Fibroblast of lung (primary cell): ENCODE data around the gene TYSND1. TPM values are rescaled to one million over a fixed set of nuclear protein-coding genes. Genes with fewer than 3 reads are reported as not detected.

Source experiments
- DNase-seq, 2 donors: peaks; one replicate each; pipeline versions ENCODE4 v3.0.0 to v3.0.0-alpha.2; 2010; ENCODE audit warnings: low read depth in 2 of 2
- H2AFZ ChIP-seq: 2 replicates; pipeline ENCODE4 v1.5.1; 2012; ENCODE audit warnings: low read length, control low read depth, inconsistent platforms
- H3K27ac ChIP-seq: 2 replicates; pipeline ENCODE4 v1.5.1; 2011; ENCODE audit warnings: low read length, control low read depth; ENCODE audit not compliant: insufficient read depth
- H3K27me3 ChIP-seq: 2 replicates; pipeline ENCODE4 v1.5.1; 2011; ENCODE audit warnings: mild to moderate bottlenecking, low read length; ENCODE audit not compliant: control insufficient read depth, insufficient read depth
- H3K36me3 ChIP-seq: 2 replicates; pipeline ENCODE4 v1.5.1; 2011; ENCODE audit warnings: low read length; ENCODE audit not compliant: control insufficient read depth, insufficient read depth
- H3K4me1 ChIP-seq: 2 replicates; pipeline ENCODE4 v1.5.1; 2011; ENCODE audit warnings: low read length; ENCODE audit not compliant: control insufficient read depth, insufficient read depth; ENCODE audit errors: extremely low read depth
- H3K4me2 ChIP-seq: 2 replicates; pipeline ENCODE4 v1.5.1; 2011; ENCODE audit warnings: low read length, control low read depth; ENCODE audit not compliant: insufficient read depth; ENCODE audit errors: extremely low read depth
- H3K4me3 ChIP-seq, 4 experiments: fragments of 200-600 bp in 1 of 4; sonication (generic) in 1 of 4; replicated peaks in 1 of 4; 2 replicates each; pipeline ENCODE4 v1.5.1; 2011 to 2016; ENCODE audit warnings: low read length in 4 of 4, low read depth in 3 of 4, mild to moderate bottlenecking in 3 of 4, control low read depth in 2 of 4, inconsistent platforms in 1 of 4, mixed read lengths in 1 of 4; ENCODE audit not compliant: insufficient read depth in 1 of 4; ENCODE audit errors: control extremely low read depth in 1 of 4
- H3K79me2 ChIP-seq: 2 replicates; pipeline ENCODE4 v1.5.1; 2012; ENCODE audit warnings: mild to moderate bottlenecking, low read length, inconsistent platforms; ENCODE audit not compliant: control insufficient read depth, insufficient read depth
- H3K9ac ChIP-seq: 2 replicates; pipeline ENCODE4 v1.5.1; 2011; ENCODE audit warnings: mild to moderate bottlenecking, low read length, control low read depth; ENCODE audit not compliant: insufficient read depth
- H3K9me3 ChIP-seq: 2 replicates; pipeline ENCODE4 v1.5.1; 2012; ENCODE audit warnings: low read depth, low read length; ENCODE audit not compliant: control insufficient read depth, insufficient read depth
- H4K20me1 ChIP-seq: 2 replicates; pipeline ENCODE4 v1.5.1; 2011; ENCODE audit warnings: low read length; ENCODE audit not compliant: control insufficient read depth, insufficient read depth; ENCODE audit errors: extremely low read depth
- CTCF ChIP-seq, 2 donors: IDR thresholded peaks in 1 of 2; conservative IDR thresholded peaks in 1 of 2; 1 replicate in 1 of 2; 2 replicates in 1 of 2; pipeline ENCODE4 v1.5.1; 2011 to 2012; ENCODE audit warnings: low read length in 2 of 2, control low read depth in 1 of 2, inconsistent platforms in 1 of 2, low read depth in 1 of 2, mild to moderate bottlenecking in 1 of 2
- EZH2 ChIP-seq: IDR thresholded peaks from 2 replicates; pipeline ENCODE4 v1.5.1; 2012; ENCODE audit warnings: low read length, control low read depth, mild to moderate bottlenecking; ENCODE audit errors: missing control alignments
- polyA plus RNA-seq, 2 donors: library from polyadenylated mRNA; depleted of rRNA in 1 of 2; stranded (reverse) in 1 of 2; unstranded in 1 of 2; fragments of >200 nt; gene quantifications; 2 replicates each; pipeline ENCODE4 v1.2.1, GENCODE V29; 2011 to 2012; ENCODE audit warnings: missing spikeins in 1 of 2
- total RNA-seq: library from RNA; depleted of rRNA; stranded (reverse); fragments of >200 nt; gene quantifications from 2 replicates; pipeline ENCODE4 v1.2.1, GENCODE V29; 2014

TYSND1 gene
- total and polyA plus RNA-seq, 2 donors (not counting 1 experiment from before 2014, with no cell fraction given), result 2.4 to 15.5 TPM

GRCh38 chr10:70139151-70139996 is 7.1 kb downstream of the TYSND1 start:
- Histone ChIP-seq H3K79me2 (peaks cover 5% of the 10 kb centered on the region), H3K36me3 (peaks cover 1% of the 10 kb centered on the region), H3K4me1 (no peaks in the 10 kb centered on the region)

GRCh38 chr10:70137927-70138883 is 8.3 kb downstream of the TYSND1 start:
- no peak for DNase-seq
- H3K9me3 ChIP-seq, result no peaks in the 10 kb centered on the region
- no peak overlapping the region for H3K4me2 ChIP-seq
- peaks cover 2% of the 10 kb centered on the region for H3K4me1 ChIP-seq
- peaks cover under 1% of the 10 kb centered on the region for H3K36me3 ChIP-seq
- no peak for TF ChIP-seq EZH2
- no peak for TF ChIP-seq CTCF (conservative IDR thresholded peaks at IDR 0.05 in 1 of 2, IDR thresholded peaks at IDR 0.05 in 1 of 2; ENCODE audit: low read depth in 1 of 2, low read length in 2 of 2)
- H3K27me3 ChIP-seq, result no peaks in the 10 kb centered on the region
- H2AFZ ChIP-seq, result no peak overlapping the region
- no peaks in the 10 kb centered on the region for H3K79me2 ChIP-seq
- no peak overlapping the region for H3K4me3 ChIP-seq
- H3K9ac ChIP-seq, result no peak overlapping the region
- no peaks in the 10 kb centered on the region for H4K20me1 ChIP-seq
- no peak overlapping the region for H3K27ac ChIP-seq

More at GRCh38 chr10:70139151-70139996, 7.1 kb downstream of the TYSND1 start:
- Histone ChIP-seq H3K9me3 (no peaks in the 10 kb centered on the region), H3K4me3 (no peak overlapping the region), H3K4me2 (no peak overlapping the region), H3K27ac (no peak overlapping the region), H4K20me1 (no peaks in the 10 kb centered on the region), H3K27me3 (no peaks in the 10 kb centered on the region), H2AFZ (no peak overlapping the region), H3K9ac (no peak overlapping the region)
- TF ChIP-seq CTCF (conservative IDR thresholded peaks at IDR 0.05 in 1 of 2, IDR thresholded peaks at IDR 0.05 in 1 of 2; ENCODE audit: low read depth in 1 of 2, low read length in 2 of 2) (no peak), EZH2 (no peak)
- DNase-seq, result no peak

- Histone ChIP-seq H3K4me3 (no peak overlapping the region), H3K36me3 (no peaks in the 10 kb centered on the region), H3K27me3 (no peaks in the 10 kb centered on the region), H4K20me1 (no peaks in the 10 kb centered on the region), H3K79me2 (no peaks in the 10 kb centered on the region), H3K27ac (no peak overlapping the region), H3K9me3 (no peaks in the 10 kb centered on the region), H3K4me2 (no peak overlapping the region), H3K4me1 (peaks cover 5% of the 10 kb centered on the region), H2AFZ (no peak overlapping the region), H3K9ac (no peak overlapping the region)
- TF ChIP-seq CTCF (conservative IDR thresholded peaks at IDR 0.05 in 1 of 2, IDR thresholded peaks at IDR 0.05 in 1 of 2; ENCODE audit: low read depth in 1 of 2, low read length in 2 of 2), result no peak
- TF ChIP-seq EZH2, result no peak
- DNase-seq, result no peak
Observed at GRCh38 chr10:70137135-70137534, 9.4 kb downstream of the TYSND1 start.
